Adrenal gland (tissue), 5 donors: Measurements from ENCODE around the gene PPP6R2.

Experiments used
- POLR2A ChIP-seq, 2 donors: fragments of 450-650 bp; IDR thresholded peaks; one replicate each; pipeline ENCODE4 v1.6.1; 2017; ENCODE audit warnings: antibody characterized with exemption in 2 of 2, mild to moderate bottlenecking in 2 of 2, moderate library complexity in 1 of 2
- TF ChIP-seq, protein P1 (sequence below), 6 experiments: fragments of 450-650 bp in 4 of 6; fragments of 200-600 bp in 2 of 6; sonication (generic) in 1 of 6; IDR thresholded peaks; 1 replicate in 5 of 6; 2 replicates in 1 of 6; pipeline versions ENCODE4 v1.5.1 to v1.8.0; 2016 to 2021; ENCODE audit warnings: antibody characterized with exemption in 6 of 6, mild to moderate bottlenecking in 2 of 6, moderate library complexity in 1 of 6
- donor health status: DM: no; HTN: no; CAD: no.

DNA sequence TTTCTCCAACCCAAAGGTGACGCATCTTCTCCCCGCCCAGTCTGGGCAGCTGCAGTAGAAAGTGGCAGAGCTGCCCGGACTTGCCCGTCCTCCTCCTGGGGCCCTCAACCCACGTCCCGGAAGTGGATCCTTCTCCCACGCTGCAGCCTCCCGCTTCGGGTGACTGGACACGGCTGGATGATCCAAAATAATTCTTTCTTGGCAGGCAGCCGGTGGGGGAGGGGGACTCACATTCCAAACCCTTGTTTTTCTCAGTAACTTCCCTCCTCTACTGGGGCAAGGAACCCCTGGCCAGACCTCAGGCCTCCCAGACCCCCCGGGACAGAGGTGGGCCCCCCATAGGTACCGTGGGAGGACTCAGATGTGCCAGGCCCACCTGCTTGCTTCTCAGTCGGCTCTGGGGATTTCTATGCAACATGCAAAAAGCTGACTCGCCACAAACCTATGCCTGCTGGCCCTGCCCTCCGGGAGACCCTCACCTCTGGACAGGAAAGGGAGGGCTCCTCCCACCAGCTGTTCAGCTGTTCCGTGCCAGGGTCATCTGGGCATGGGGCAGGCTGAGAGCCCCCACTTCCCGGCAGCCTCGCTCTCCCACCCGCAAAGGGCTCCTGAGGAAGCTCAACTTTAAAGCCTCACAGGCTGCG, 37.1 kb upstream of the PPP6R2 start:
- TF ChIP-seq, protein P1, sequence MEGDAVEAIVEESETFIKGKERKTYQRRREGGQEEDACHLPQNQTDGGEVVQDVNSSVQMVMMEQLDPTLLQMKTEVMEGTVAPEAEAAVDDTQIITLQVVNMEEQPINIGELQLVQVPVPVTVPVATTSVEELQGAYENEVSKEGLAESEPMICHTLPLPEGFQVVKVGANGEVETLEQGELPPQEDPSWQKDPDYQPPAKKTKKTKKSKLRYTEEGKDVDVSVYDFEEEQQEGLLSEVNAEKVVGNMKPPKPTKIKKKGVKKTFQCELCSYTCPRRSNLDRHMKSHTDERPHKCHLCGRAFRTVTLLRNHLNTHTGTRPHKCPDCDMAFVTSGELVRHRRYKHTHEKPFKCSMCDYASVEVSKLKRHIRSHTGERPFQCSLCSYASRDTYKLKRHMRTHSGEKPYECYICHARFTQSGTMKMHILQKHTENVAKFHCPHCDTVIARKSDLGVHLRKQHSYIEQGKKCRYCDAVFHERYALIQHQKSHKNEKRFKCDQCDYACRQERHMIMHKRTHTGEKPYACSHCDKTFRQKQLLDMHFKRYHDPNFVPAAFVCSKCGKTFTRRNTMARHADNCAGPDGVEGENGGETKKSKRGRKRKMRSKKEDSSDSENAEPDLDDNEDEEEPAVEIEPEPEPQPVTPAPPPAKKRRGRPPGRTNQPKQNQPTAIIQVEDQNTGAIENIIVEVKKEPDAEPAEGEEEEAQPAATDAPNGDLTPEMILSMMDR (IDR thresholded peaks at IDR 0.05), result no peak
- TF ChIP-seq POLR2A (IDR thresholded peaks at IDR 0.05), result peak in 1 of 2 donors; percentile 74
